IPS-18a (cell line): ENCODE data around the gene IL18R1.
"Not testable (repeated sequence)": the region's sequence is repeated elsewhere in the genome, so short reads cannot be mapped to it uniquely, and the experiment has no call there.

ENCODE experiments used
- H3K27ac ChIP-seq: one replicate; pipeline ENCODE4 v1.5.1; 2013; ENCODE audit warnings: low read length
- H3K27me3 ChIP-seq: one replicate; pipeline ENCODE4 v1.6.1; 2013; ENCODE audit warnings: mild to moderate bottlenecking, low read length; ENCODE audit not compliant: control insufficient read depth, insufficient read depth
- H3K36me3 ChIP-seq: one replicate; pipeline ENCODE4 v1.6.1; 2013; ENCODE audit warnings: low read depth, low read length; ENCODE audit not compliant: control insufficient read depth
- H3K4me1 ChIP-seq: one replicate; pipeline ENCODE4 v1.6.1; 2013; ENCODE audit warnings: low read depth, low read length; ENCODE audit not compliant: control insufficient read depth
- H3K4me3 ChIP-seq: one replicate; pipeline ENCODE4 v1.5.1; 2013; ENCODE audit warnings: low read length
- H3K9ac ChIP-seq: one replicate; pipeline ENCODE4 v1.6.1; 2013; ENCODE audit warnings: mild to moderate bottlenecking, low read length, moderate library complexity
- H3K9me3 ChIP-seq: one replicate; pipeline ENCODE4 v1.6.1; 2013; ENCODE audit warnings: low read depth, low read length; ENCODE audit not compliant: control insufficient read depth

The IL18R1 gene

GRCh38 chr2:102355526-102356380, at the start of gene IL18R1:
TSS of gene IL18R1 (plus strand) at chr2:102355796. CDS start at chr2:102362661, 6,865 bp downstream.
- H3K4me3 ChIP-seq: peak within 1 kb of the TSS; percentile 70
- no peaks in the 10 kb centered on the region for H3K4me1 ChIP-seq
- no peaks in the 10 kb centered on the region for H3K9me3 ChIP-seq
- H3K27me3 ChIP-seq: peaks cover 13% of the 10 kb centered on the region
- H3K9ac ChIP-seq: no peak within 1 kb of the TSS
- H3K36me3 ChIP-seq: no peaks in the 10 kb centered on the region
- no peak within 1 kb of the TSS for H3K27ac ChIP-seq

GRCh38 chr2:102306125-102306524, 49.5 kb upstream of the IL18R1 start:
- H3K9me3 ChIP-seq: no peaks in the 10 kb centered on the region
- H3K36me3 ChIP-seq: no peaks in the 10 kb centered on the region
- H3K9ac ChIP-seq: no peak overlapping the region
- H3K4me3 ChIP-seq: no peak overlapping the region
- no peaks in the 10 kb centered on the region for H3K27me3 ChIP-seq
- no peak overlapping the region for H3K27ac ChIP-seq
- H3K4me1 ChIP-seq: no peaks in the 10 kb centered on the region

- no peak within 1 kb of the TSS for H3K4me3 ChIP-seq
- no peaks in the 10 kb centered on the region for H3K9me3 ChIP-seq
- H3K9ac ChIP-seq: no peak within 1 kb of the TSS
- no peaks in the 10 kb centered on the region for H3K4me1 ChIP-seq
- no peaks in the 10 kb centered on the region for H3K36me3 ChIP-seq
- H3K27me3 ChIP-seq: no peaks in the 10 kb centered on the region
- H3K27ac ChIP-seq: no peak within 1 kb of the TSS
Observed at GRCh38 chr2:102310964-102311640, 44.5 kb upstream of the IL18R1 start, which contains the start of gene IL1RL1. TSS of gene IL1RL1 (plus strand) at chr2:102311563. CDS start at chr2:102338265, 26,702 bp downstream.

GRCh38 chr2:102313025-102313424, 42.6 kb upstream of the IL18R1 start:
- Histone ChIP-seq H3K4me1 (no peaks in the 10 kb centered on the region), H3K27me3 (no peaks in the 10 kb centered on the region), H3K36me3 (no peaks in the 10 kb centered on the region), H3K9me3 (no peaks in the 10 kb centered on the region), H3K9ac (no peak overlapping the region), H3K27ac (no peak overlapping the region), H3K4me3 (no peak overlapping the region)

- no peak overlapping the region for H3K9ac ChIP-seq
- no peaks in the 10 kb centered on the region for H3K27me3 ChIP-seq
- no peak overlapping the region for H3K27ac ChIP-seq
- no peaks in the 10 kb centered on the region for H3K4me1 ChIP-seq
- H3K4me3 ChIP-seq: no peak overlapping the region
- no peaks in the 10 kb centered on the region for H3K36me3 ChIP-seq
- H3K9me3 ChIP-seq: no peaks in the 10 kb centered on the region
Observed at GRCh38 chr2:102313471-102313870, 42.1 kb upstream of the IL18R1 start.

GRCh38 chr2:102313950-102314349, 41.6 kb upstream of the IL18R1 start:
- Histone ChIP-seq H3K27ac (no peak overlapping the region), H3K9me3 (no peaks in the 10 kb centered on the region), H3K4me3 (no peak overlapping the region), H3K36me3 (no peaks in the 10 kb centered on the region), H3K9ac (no peak overlapping the region), H3K4me1 (no peaks in the 10 kb centered on the region), H3K27me3 (no peaks in the 10 kb centered on the region)

GRCh38 chr2:102315921-102316320, 39.7 kb upstream of the IL18R1 start:
- Histone ChIP-seq H3K36me3 (no peaks in the 10 kb centered on the region), H3K4me3 (no peak overlapping the region), H3K4me1 (no peaks in the 10 kb centered on the region), H3K27ac (no peak overlapping the region), H3K9me3 (no peaks in the 10 kb centered on the region), H3K9ac (no peak overlapping the region), H3K27me3 (no peaks in the 10 kb centered on the region)

GRCh38 chr2:102317715-102318114, 37.9 kb upstream of the IL18R1 start:
- no peak overlapping the region for H3K27ac ChIP-seq
- H3K27me3 ChIP-seq: no peaks in the 10 kb centered on the region
- H3K4me3 ChIP-seq: no peak overlapping the region
- no peaks in the 10 kb centered on the region for H3K4me1 ChIP-seq
- H3K36me3 ChIP-seq: no peaks in the 10 kb centered on the region
- no peak overlapping the region for H3K9ac ChIP-seq
- H3K9me3 ChIP-seq: no peaks in the 10 kb centered on the region

GRCh38 chr2:102318437-102318836, 37.2 kb upstream of the IL18R1 start:
- no peak overlapping the region for H3K27ac ChIP-seq
- no peaks in the 10 kb centered on the region for H3K9me3 ChIP-seq

GRCh38 chr2:102321941-102322719, 33.5 kb upstream of the IL18R1 start:
- Histone ChIP-seq H3K27ac (no peak overlapping the region), H3K27me3 (no peaks in the 10 kb centered on the region), H3K9ac (no peak overlapping the region), H3K4me3 (no peak overlapping the region), H3K4me1 (no peaks in the 10 kb centered on the region), H3K9me3 (peaks cover 8% of the 10 kb centered on the region), H3K36me3 (no peaks in the 10 kb centered on the region)

More at GRCh38 chr2:102318437-102318836, 37.2 kb upstream of the IL18R1 start:
- H3K36me3 ChIP-seq: no peaks in the 10 kb centered on the region
- H3K4me3 ChIP-seq: no peak overlapping the region
- H3K27me3 ChIP-seq: no peaks in the 10 kb centered on the region
- H3K4me1 ChIP-seq: no peaks in the 10 kb centered on the region
- no peak overlapping the region for H3K9ac ChIP-seq

GRCh38 chr2:102324914-102325313, 30.7 kb upstream of the IL18R1 start:
- H3K4me1 ChIP-seq, H3K9me3 ChIP-seq, H3K27ac ChIP-seq, H3K4me3 ChIP-seq, H3K9ac ChIP-seq, H3K27me3 ChIP-seq, H3K36me3 ChIP-seq: not testable (repeated sequence)
